Mucosa of rectum (tissue), 2 donors: ENCODE results near the gene TGFBR1.

Experiments used
- H3K27ac ChIP-seq, 2 donors: one replicate each; pipeline ENCODE4 v1.7.0; 2013; ENCODE audit warnings: inconsistent platforms in 2 of 2, low read depth in 2 of 2, low read length in 2 of 2
- H3K27me3 ChIP-seq, 2 donors: one replicate each; pipeline ENCODE4 v1.7.0; 2013; ENCODE audit warnings: low read length in 2 of 2; ENCODE audit not compliant: control insufficient read depth in 2 of 2, insufficient read depth in 2 of 2
- H3K36me3 ChIP-seq, 2 donors: one replicate each; pipeline ENCODE4 v1.7.0; 2013; ENCODE audit warnings: low read length in 2 of 2; ENCODE audit not compliant: control insufficient read depth in 2 of 2, insufficient read depth in 2 of 2
- H3K4me1 ChIP-seq, 2 donors: one replicate each; pipeline ENCODE4 v1.7.0; 2013; ENCODE audit warnings: low read length in 2 of 2, mild to moderate bottlenecking in 1 of 2; ENCODE audit not compliant: control insufficient read depth in 2 of 2, insufficient read depth in 2 of 2
- H3K4me3 ChIP-seq, 2 donors: one replicate each; pipeline ENCODE4 v1.7.0; 2013; ENCODE audit warnings: low read length in 2 of 2
- H3K9ac ChIP-seq, 2 donors: one replicate each; pipeline ENCODE4 v1.7.0; 2013; ENCODE audit warnings: low read length in 2 of 2, low read depth in 1 of 2, mild to moderate bottlenecking in 1 of 2
- H3K9me3 ChIP-seq, 2 donors: one replicate each; pipeline ENCODE4 v1.7.0; 2013; ENCODE audit warnings: low read length in 2 of 2; ENCODE audit not compliant: control insufficient read depth in 2 of 2
- donor health status: healthy.
- donor health status: Normal muscosa, but diverticular disease.

Gene TGFBR1

DNA sequence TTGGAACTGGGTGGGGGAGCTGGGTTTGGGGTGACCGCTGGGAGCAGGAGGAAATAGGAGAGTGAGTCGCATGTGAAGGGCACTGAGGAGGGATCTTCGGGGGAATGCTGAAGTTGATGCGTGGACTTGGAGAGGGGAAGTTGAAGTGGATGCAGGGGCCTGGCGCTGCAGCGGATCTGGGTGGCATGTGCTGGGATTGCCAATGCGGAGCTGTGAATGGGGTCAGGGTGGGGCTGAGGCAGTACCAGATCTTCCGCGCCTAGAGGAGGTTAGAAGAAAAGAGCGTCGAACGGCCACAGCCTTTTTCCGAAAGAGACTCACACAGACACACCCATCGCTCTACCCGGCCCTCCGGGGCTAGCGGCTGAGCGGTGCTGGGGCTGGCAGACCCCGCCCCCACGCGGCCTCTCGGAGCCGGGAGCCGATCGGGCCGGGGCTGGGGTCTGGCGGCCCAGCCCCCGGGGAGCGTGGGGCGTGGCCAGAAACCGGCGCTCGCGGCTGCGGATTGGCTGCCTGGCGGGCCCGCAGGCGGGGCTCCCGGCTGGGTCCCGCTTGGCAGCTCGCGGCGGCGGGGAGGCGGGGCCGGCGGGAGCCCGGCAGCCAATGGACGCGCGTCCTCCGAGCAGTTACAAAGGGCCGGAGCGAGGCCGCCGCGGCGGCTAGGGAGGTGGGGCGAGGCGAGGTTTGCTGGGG, at the start of gene TGFBR1:
Gene TGFBR1, plus strand, starts transcription at position 655 of the 693 bp plus-strand sequence. CDS start 93 bp downstream, outside the sequence.
- Histone ChIP-seq H3K27ac (peak within 1 kb of the TSS; percentile 81 to 86), H3K27me3 (peaks cover 0 to 3% of the 10 kb centered on the region in 2 donors), H3K4me3 (peak within 1 kb of the TSS; percentile 60 to 79), H3K36me3 (no peaks in the 10 kb centered on the region), H3K9ac (peak within 1 kb of the TSS; percentile 66 to 76), H3K4me1 (peaks cover 4 to 11% of the 10 kb centered on the region in 2 donors), H3K9me3 (no peaks in the 10 kb centered on the region)

DNA sequence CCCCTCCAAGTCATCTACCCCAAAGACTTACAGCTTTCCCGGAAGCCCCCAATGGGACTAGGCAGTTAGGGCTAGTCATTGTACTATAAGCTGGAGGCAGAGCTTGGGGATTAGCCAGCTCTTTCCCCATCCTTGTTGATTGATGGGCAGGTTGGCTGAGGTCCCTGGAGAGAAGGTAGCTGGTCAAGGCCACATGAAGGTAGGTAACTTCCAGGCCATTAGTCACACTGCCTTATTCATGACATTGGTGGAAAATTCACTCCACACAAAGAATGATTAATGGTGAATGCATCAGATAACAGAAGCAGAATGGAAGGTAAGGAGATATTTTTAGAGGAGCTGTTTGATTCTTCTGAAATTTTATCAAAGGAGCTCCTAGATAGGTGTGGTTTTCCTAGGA, 49.5 kb upstream of the TGFBR1 start:
- Histone ChIP-seq H3K9ac (no peak overlapping the region), H3K36me3 (no peaks in the 10 kb centered on the region), H3K9me3 (no peaks in the 10 kb centered on the region), H3K4me1 (peaks cover 4 to 9% of the 10 kb centered on the region in 2 donors), H3K27me3 (no peaks in the 10 kb centered on the region), H3K27ac (no peak overlapping the region), H3K4me3 (no peak overlapping the region)

GRCh38 chr9:99056186-99056585, 48.7 kb upstream of the TGFBR1 start:
- Histone ChIP-seq H3K27me3 (no peaks in the 10 kb centered on the region), H3K4me1 (peaks cover 4 to 9% of the 10 kb centered on the region in 2 donors), H3K36me3 (no peaks in the 10 kb centered on the region), H3K27ac (no peak overlapping the region), H3K9me3 (no peaks in the 10 kb centered on the region), H3K9ac (no peak overlapping the region), H3K4me3 (no peak overlapping the region)

DNA sequence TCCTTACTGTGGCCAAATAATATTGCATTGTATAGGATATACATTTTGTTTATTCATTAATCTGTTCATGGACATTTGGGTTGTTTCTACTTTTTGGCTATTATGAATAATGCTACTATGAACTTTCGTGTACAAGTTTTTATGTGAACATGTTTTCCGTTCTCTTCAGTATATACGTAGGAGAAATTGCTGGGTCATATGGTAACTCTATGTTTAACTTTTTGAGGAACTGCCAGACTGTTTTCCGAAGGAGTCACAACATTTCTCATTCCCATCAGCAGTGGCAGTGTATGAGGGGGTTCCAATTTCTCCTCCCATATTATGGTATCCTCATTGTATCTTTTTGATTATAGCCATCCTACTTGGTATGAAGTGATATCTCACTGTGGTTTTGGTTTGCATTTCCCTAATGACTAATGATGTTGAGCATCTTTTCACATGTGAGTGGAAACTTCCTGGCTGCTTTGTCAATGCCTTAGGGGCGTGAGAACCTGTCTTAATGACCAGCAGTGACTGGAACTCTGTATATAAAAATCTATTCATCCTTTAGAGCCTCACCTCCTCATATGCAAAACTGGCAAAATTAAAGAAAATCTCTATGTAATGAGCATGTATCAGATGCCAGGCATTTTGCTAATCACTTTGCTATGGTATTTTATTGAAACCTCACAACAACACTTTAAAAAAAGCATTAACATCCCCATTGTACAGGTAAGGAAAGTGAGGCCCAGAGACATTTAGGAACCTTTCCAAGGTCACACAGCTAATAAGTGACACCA, 47.8 kb upstream of the TGFBR1 start:
- Histone ChIP-seq H3K4me1 (peaks cover 4 to 9% of the 10 kb centered on the region in 2 donors), H3K27ac (peak overlapping the region; percentile 46 to 50), H3K36me3 (no peaks in the 10 kb centered on the region)

DNA sequence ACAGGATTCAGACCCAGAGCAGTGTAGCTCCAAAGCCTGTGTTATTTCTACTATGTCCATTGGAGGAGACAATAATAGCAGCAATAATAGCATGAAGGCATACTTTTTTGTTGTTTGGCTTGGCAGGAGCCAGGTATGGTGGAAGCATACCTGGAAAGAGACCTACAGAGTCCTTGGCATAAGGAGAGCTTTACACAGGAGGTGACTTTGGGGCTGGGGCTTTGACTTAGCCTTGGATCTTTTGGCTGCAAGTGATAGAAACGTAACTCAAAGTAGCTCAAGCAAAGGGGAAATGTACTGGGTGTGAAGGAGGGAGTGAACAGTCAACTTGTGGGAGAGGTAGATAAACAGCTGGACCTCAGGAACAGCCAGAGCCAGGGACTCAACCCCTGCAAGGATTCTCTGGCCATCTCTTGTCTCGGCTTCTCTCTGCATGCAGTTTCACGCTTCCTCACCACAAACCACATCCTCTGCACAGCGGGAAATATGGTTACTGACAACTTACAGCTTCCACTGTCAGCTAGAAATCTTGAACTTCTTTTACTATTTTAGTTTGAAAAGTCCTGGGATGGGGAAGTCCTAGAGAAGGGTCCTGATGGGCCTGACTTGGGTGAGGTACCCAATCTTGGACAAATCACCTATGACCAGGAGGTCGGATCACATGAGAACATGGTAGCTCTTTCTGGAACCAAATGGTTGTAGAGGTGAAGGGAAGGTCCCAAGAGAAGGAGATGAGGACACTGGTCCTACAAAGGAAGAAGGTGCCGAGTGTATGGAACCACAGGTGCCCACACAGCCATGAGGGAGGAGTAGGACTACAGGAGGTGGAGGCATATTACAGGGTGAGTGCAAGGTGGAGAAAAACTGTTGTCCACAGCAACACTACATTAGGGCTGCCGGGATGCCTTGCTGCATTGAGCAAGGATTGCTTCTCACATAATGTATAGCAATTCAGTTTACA, 47.0 kb upstream of the TGFBR1 start:
- Histone ChIP-seq H3K36me3 (no peaks in the 10 kb centered on the region), H3K4me1 (peaks cover 4 to 9% of the 10 kb centered on the region in 2 donors), H3K4me3 (peak overlapping the region in 1 of 2 donors; percentile 8), H3K9me3 (no peaks in the 10 kb centered on the region), H3K27me3 (no peaks in the 10 kb centered on the region), H3K27ac (peak overlapping the region; percentile 46 to 50), H3K9ac (no peak overlapping the region)

More for the DNA sequence above, 47.8 kb upstream of the TGFBR1 start:
- Histone ChIP-seq H3K9me3 (no peaks in the 10 kb centered on the region), H3K27me3 (no peaks in the 10 kb centered on the region), H3K4me3 (no peak overlapping the region), H3K9ac (no peak overlapping the region)

DNA sequence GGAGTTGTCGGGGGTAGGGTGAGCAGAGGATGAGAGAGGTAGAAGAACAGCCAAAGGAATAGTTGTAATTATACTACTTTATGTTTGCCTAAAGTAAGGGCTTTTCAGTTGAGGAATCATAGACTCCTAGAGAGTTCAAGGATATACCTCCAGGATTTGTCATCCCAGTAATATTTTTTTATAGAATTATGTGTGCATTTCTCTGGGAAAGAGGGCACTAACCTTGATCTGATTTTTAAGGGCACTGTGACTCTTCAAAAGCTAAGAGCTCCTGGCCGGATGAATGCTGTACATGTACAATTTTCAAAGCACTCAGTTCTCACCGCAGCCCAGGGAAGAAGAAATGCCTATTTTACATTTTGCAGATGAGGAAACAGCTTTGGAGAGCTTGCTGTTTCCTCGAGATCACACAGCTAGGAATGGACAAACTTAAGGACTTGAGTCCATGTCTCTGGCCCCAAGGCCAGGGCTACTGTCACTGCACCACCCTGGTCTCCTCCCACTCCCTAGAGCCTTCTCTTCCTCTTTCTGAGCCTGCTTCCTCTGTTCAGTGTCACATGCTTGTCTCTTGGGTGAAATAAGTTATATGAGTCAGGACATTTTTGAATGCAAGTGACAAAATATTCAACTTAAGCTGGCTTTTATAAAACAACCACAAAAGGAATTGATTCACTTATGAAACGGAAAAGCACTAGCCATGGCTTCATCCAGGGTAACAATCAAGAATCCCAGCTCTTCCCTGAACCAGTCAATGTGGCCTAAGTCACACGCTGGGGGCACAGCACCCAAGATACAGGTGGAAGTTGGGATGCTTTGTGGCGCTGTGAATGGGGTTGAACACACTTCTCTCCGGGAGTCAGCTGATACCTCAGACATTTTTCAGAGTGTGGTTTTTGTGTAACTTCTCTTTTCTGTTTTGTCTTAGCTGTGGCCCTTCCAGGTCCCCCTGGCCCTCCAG, 45.7 kb upstream of the TGFBR1 start:
- peak overlapping the region; percentile 50 to 64 for H3K27ac ChIP-seq
- no peak overlapping the region for H3K4me3 ChIP-seq
- no peaks in the 10 kb centered on the region for H3K27me3 ChIP-seq
- no peaks in the 10 kb centered on the region for H3K36me3 ChIP-seq
- no peaks in the 10 kb centered on the region for H3K9me3 ChIP-seq
- H3K9ac ChIP-seq: no peak overlapping the region
- H3K4me1 ChIP-seq: peaks cover 4 to 9% of the 10 kb centered on the region in 2 donors

- no peaks in the 10 kb centered on the region for H3K36me3 ChIP-seq
- no peak overlapping the region for H3K27ac ChIP-seq
- no peaks in the 10 kb centered on the region for H3K9me3 ChIP-seq
- H3K4me3 ChIP-seq: no peak overlapping the region
- H3K9ac ChIP-seq: no peak overlapping the region
- no peaks in the 10 kb centered on the region for H3K27me3 ChIP-seq
- H3K4me1 ChIP-seq: peaks cover 4 to 9% of the 10 kb centered on the region in 2 donors
Measured at GRCh38 chr9:99060621-99061020, 44.3 kb upstream of the TGFBR1 start.

DNA sequence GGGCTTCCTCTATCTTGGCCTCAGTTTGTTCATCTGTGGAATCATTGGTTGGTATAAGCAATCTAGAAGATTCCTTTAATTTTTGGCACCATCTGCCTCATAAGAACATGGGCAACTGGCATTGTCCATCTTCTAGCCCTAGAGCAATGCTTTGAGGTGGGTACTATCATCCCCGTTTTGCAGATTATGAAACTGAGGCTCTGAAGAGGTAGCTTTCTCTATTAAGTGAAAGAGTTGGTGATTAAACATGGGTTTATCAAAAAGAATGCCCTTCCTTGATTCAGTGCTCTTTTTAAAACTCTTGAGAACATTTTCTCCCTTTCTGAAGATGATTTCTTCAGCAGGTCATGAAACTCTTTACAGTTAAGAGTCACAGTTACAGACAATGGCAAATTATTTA, 42.4 kb upstream of the TGFBR1 start:
- no peaks in the 10 kb centered on the region for H3K36me3 ChIP-seq
- H3K27me3 ChIP-seq: no peaks in the 10 kb centered on the region
- H3K9me3 ChIP-seq: no peaks in the 10 kb centered on the region
- H3K4me3 ChIP-seq: no peak overlapping the region
- no peak overlapping the region for H3K27ac ChIP-seq
- no peak overlapping the region for H3K9ac ChIP-seq
- peaks cover 4 to 8% of the 10 kb centered on the region in 2 donors for H3K4me1 ChIP-seq

- H3K4me3 ChIP-seq: no peak overlapping the region
- no peaks in the 10 kb centered on the region for H3K9me3 ChIP-seq
- H3K36me3 ChIP-seq: no peaks in the 10 kb centered on the region
- H3K27ac ChIP-seq: no peak overlapping the region
- peaks cover 4 to 6% of the 10 kb centered on the region in 2 donors for H3K4me1 ChIP-seq
- no peaks in the 10 kb centered on the region for H3K27me3 ChIP-seq
- H3K9ac ChIP-seq: no peak overlapping the region
Measured at GRCh38 chr9:99063522-99063921, 41.4 kb upstream of the TGFBR1 start.
